ENCODE data around the gene GLRA3. TPM values are rescaled to one million over a fixed set of nuclear protein-coding genes. Genes with fewer than 3 reads are reported as not detected.

GLRA3 gene
- total RNA-seq, 1 donor from 2014 or later, result not detected

DNA sequence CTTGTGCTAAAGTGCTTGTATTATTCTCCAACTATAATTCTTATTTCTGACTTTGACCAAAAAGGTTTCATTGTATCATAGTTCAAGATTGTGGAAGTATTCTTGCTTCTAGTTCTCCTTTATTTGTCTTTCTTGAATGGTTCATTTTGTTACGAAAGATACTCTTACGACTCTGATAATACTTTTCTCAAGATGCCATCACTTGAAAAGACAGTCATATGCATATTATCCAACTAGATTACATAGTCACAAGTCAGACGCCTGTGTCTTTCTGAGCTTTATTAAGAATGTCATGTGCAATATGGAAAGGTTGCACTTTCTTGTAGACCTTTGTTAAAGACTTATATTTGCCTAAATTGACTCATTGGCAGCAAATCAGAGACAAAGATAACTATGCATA lies 235.3 kb downstream of the GLRA3 start:
- TF ChIP-seq, protein P1, sequence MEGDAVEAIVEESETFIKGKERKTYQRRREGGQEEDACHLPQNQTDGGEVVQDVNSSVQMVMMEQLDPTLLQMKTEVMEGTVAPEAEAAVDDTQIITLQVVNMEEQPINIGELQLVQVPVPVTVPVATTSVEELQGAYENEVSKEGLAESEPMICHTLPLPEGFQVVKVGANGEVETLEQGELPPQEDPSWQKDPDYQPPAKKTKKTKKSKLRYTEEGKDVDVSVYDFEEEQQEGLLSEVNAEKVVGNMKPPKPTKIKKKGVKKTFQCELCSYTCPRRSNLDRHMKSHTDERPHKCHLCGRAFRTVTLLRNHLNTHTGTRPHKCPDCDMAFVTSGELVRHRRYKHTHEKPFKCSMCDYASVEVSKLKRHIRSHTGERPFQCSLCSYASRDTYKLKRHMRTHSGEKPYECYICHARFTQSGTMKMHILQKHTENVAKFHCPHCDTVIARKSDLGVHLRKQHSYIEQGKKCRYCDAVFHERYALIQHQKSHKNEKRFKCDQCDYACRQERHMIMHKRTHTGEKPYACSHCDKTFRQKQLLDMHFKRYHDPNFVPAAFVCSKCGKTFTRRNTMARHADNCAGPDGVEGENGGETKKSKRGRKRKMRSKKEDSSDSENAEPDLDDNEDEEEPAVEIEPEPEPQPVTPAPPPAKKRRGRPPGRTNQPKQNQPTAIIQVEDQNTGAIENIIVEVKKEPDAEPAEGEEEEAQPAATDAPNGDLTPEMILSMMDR (IDR thresholded peaks at IDR 0.05), result no peak

DNA sequence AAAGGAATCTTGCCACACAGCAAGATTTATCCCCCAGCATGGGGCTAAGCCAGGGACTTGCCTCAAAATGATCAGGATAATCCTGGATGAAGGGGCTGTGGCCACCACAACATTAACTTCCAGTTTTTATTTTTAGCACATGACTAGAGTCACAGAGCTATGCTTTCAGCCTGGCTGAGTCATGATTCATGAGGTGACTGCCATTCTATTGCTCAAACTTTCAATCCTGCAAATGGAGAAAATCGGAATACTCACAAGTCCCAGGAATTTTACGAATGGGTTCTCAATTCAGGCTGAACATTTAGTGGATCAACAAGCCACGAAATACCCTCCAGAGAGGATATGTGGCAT lies 236.1 kb downstream of the GLRA3 start:
- no peak overlapping the region for H3K27ac Mint-ChIP-seq (ENCODE audit: unreplicated experiment)
- H3K9me3 Mint-ChIP-seq (ENCODE audit: unreplicated experiment), result peaks cover 3% of the 10 kb centered on the region
- H3K4me1 Mint-ChIP-seq (ENCODE audit: unreplicated experiment), result no peaks in the 10 kb centered on the region
- H3K36me3 Mint-ChIP-seq (ENCODE audit: unreplicated experiment), result no peaks in the 10 kb centered on the region
- no peak for DNase-seq (ENCODE audit: extremely low spot score, unreplicated experiment)
- TF ChIP-seq, protein P1 (IDR thresholded peaks at IDR 0.05), result no peak
- H3K4me3 Mint-ChIP-seq (ENCODE audit: unreplicated experiment), result no peak overlapping the region
- peaks cover 10% of the 10 kb centered on the region for H3K27me3 Mint-ChIP-seq (ENCODE audit: unreplicated experiment)

More for the DNA sequence above, 235.3 kb downstream of the GLRA3 start:
- Mint-ChIP-seq H3K36me3 (ENCODE audit: unreplicated experiment) (no peaks in the 10 kb centered on the region), H3K4me1 (ENCODE audit: unreplicated experiment) (no peaks in the 10 kb centered on the region), H3K9me3 (ENCODE audit: unreplicated experiment) (peaks cover 3% of the 10 kb centered on the region), H3K4me3 (ENCODE audit: unreplicated experiment) (no peak overlapping the region), H3K27me3 (ENCODE audit: unreplicated experiment) (peaks cover 9% of the 10 kb centered on the region), H3K27ac (ENCODE audit: unreplicated experiment) (no peak overlapping the region)
- DNase-seq (ENCODE audit: extremely low spot score, unreplicated experiment), result no peak

GRCh38 chr4:174592256-174592984 lies 236.6 kb downstream of the GLRA3 start:
- no peaks in the 10 kb centered on the region for H3K36me3 Mint-ChIP-seq (ENCODE audit: unreplicated experiment)
- peaks cover 3% of the 10 kb centered on the region for H3K9me3 Mint-ChIP-seq (ENCODE audit: unreplicated experiment)
- TF ChIP-seq, protein P1 (IDR thresholded peaks at IDR 0.05), result no peak
- no peaks in the 10 kb centered on the region for H3K4me1 Mint-ChIP-seq (ENCODE audit: unreplicated experiment)
- no peak overlapping the region for H3K4me3 Mint-ChIP-seq (ENCODE audit: unreplicated experiment)
- DNase-seq (ENCODE audit: extremely low spot score, unreplicated experiment), result no peak
- H3K27ac Mint-ChIP-seq (ENCODE audit: unreplicated experiment), result no peak overlapping the region
- H3K27me3 Mint-ChIP-seq (ENCODE audit: unreplicated experiment), result peaks cover 10% of the 10 kb centered on the region

- Mint-ChIP-seq H3K9me3 (ENCODE audit: unreplicated experiment) (peaks cover 3% of the 10 kb centered on the region), H3K27me3 (ENCODE audit: unreplicated experiment) (peaks cover 10% of the 10 kb centered on the region), H3K4me3 (ENCODE audit: unreplicated experiment) (no peak overlapping the region), H3K36me3 (ENCODE audit: unreplicated experiment) (no peaks in the 10 kb centered on the region), H3K27ac (ENCODE audit: unreplicated experiment) (no peak overlapping the region), H3K4me1 (ENCODE audit: unreplicated experiment) (no peaks in the 10 kb centered on the region)
- TF ChIP-seq, protein P1 (IDR thresholded peaks at IDR 0.05), result no peak
- DNase-seq (ENCODE audit: extremely low spot score, unreplicated experiment), result no peak
Measured at GRCh38 chr4:174591243-174592021, 237.6 kb downstream of the GLRA3 start.

- peaks cover 3% of the 10 kb centered on the region for H3K9me3 Mint-ChIP-seq (ENCODE audit: unreplicated experiment)
- DNase-seq (ENCODE audit: extremely low spot score, unreplicated experiment), result no peak
- H3K36me3 Mint-ChIP-seq (ENCODE audit: unreplicated experiment), result no peaks in the 10 kb centered on the region
- H3K27ac Mint-ChIP-seq (ENCODE audit: unreplicated experiment), result no peak overlapping the region
- TF ChIP-seq, protein P1 (IDR thresholded peaks at IDR 0.05), result no peak
- peaks cover 10% of the 10 kb centered on the region for H3K27me3 Mint-ChIP-seq (ENCODE audit: unreplicated experiment)
- no peak overlapping the region for H3K4me3 Mint-ChIP-seq (ENCODE audit: unreplicated experiment)
- H3K4me1 Mint-ChIP-seq (ENCODE audit: unreplicated experiment), result no peaks in the 10 kb centered on the region
Measured at GRCh38 chr4:174590336-174590735, 238.7 kb downstream of the GLRA3 start.

Data from osteocyte (in vitro differentiated cells).